Uterus (tissue), 4 donors: Measurements from ENCODE around the gene HARBI1. TPM values are rescaled to one million over a fixed set of nuclear protein-coding genes. Genes with fewer than 3 reads are reported as not detected.

Experiments
- DNase-seq, 2 donors: peaks; one replicate each; pipeline ENCODE4 v3.0.0-alpha.2; 2019 to 2020
- H3K27ac ChIP-seq, 2 donors: fragments of 200-600 bp; sonication (generic); 1 replicate in 1 of 2; 2 replicates in 1 of 2; pipeline ENCODE4 v1.5.1; 2016 to 2018
- H3K27me3 ChIP-seq, 2 donors: fragments of 200-600 bp; sonication (generic); one replicate each; pipeline ENCODE4 v1.5.1; 2018 to 2019; ENCODE audit warnings: control low read depth in 1 of 2
- H3K36me3 ChIP-seq, 2 donors: fragments of 200-600 bp; sonication (generic); one replicate each; pipeline ENCODE4 v1.5.1; 2019; ENCODE audit warnings: control low read depth in 1 of 2
- H3K4me1 ChIP-seq, 2 donors: fragments of 200-600 bp; sonication (generic); one replicate each; pipeline ENCODE4 v1.5.1; 2018 to 2019; ENCODE audit warnings: control low read depth in 1 of 2
- H3K4me3 ChIP-seq, 2 donors: fragments of 200-600 bp; sonication (generic); 1 replicate in 1 of 2; 2 replicates in 1 of 2; pipeline ENCODE4 v1.5.1; 2018 to 2019; ENCODE audit warnings: mild to moderate bottlenecking in 1 of 2
- H3K9me3 ChIP-seq, 2 donors: fragments of 200-600 bp; sonication (generic); one replicate each; pipeline ENCODE4 v1.5.1; 2019; ENCODE audit warnings: control low read depth in 1 of 2
- POLR2A ChIP-seq, 2 donors: fragments of 450-650 bp; IDR thresholded peaks; one replicate each; pipeline ENCODE4 v1.6.1; 2016; ENCODE audit warnings: antibody characterized with exemption in 2 of 2, mild to moderate bottlenecking in 1 of 2, moderate library complexity in 1 of 2
- intact Hi-C: fragments of 100-400 bp; cut with DNase I; formaldehyde crosslinking; loops from one replicate; pipeline ENCODE4 v1.15.1; 2023; ENCODE audit warnings: low total_unique reads
- total RNA-seq, 4 donors: library from RNA; depleted of rRNA in 3 of 4; stranded (reverse); fragments of >200 nt in 3 of 4; gene quantifications; one replicate each; pipeline versions ENCODE4 v1.1.0 to v1.2.4, GENCODE V29; 2014 to 2023
- TF ChIP-seq, protein P1 (sequence below), 4 experiments: fragments of 200-600 bp in 2 of 4; fragments of 450-650 bp in 2 of 4; sonication (generic) in 2 of 4; IDR thresholded peaks; one replicate each; pipeline ENCODE4 v1.5.1; 2016 to 2019; ENCODE audit warnings: antibody characterized with exemption in 4 of 4, mild to moderate bottlenecking in 2 of 4, moderate library complexity in 1 of 4
- donor health status: DM: yes; HTN: yes; CAD: no.

HARBI1 gene
- total RNA-seq, 4 donors from 2014 or later = 0.77 to 5.0 (median 2.8) TPM

DNA sequence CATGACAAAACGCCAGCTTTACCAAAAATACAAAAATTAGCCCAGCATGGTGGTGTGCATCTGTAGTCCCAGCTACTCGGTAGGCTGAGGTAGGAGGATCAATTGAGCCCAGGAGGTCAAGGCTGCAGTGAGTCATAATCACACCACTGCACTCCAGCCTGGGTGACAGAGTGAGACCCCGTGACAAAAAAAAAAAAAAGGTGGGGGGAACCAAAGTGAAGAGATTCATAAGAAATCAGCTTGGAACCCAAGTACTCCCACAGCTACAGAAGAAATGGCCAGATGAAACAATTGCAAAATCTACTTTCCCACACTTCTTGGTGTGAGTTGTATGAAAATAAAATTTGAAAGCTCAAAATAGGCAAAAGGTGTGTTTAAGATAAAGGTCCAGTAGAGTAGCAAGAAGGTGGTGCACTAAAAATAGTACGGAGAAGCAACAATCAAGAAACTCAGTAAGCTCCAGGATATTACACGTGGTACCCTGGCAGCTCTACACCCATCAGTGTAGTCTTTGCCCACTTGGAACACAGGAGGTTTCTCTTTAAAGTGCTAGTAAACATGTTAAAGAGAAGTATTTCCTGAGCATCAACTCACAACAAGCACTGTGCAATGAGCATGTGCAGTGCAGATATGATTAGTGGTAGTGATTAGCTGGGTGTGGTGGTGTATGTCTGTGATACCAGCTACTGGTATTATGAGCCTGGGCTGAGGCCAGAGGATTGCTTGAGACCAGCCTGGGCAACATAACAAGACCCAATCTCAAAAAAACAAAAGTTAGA, 5.3 kb downstream of the HARBI1 start:
- no peaks in the 10 kb centered on the region for H3K36me3 ChIP-seq
- DNase-seq = no peak
- no peak for TF ChIP-seq POLR2A (IDR thresholded peaks at IDR 0.05)
- TF ChIP-seq, protein P1, sequence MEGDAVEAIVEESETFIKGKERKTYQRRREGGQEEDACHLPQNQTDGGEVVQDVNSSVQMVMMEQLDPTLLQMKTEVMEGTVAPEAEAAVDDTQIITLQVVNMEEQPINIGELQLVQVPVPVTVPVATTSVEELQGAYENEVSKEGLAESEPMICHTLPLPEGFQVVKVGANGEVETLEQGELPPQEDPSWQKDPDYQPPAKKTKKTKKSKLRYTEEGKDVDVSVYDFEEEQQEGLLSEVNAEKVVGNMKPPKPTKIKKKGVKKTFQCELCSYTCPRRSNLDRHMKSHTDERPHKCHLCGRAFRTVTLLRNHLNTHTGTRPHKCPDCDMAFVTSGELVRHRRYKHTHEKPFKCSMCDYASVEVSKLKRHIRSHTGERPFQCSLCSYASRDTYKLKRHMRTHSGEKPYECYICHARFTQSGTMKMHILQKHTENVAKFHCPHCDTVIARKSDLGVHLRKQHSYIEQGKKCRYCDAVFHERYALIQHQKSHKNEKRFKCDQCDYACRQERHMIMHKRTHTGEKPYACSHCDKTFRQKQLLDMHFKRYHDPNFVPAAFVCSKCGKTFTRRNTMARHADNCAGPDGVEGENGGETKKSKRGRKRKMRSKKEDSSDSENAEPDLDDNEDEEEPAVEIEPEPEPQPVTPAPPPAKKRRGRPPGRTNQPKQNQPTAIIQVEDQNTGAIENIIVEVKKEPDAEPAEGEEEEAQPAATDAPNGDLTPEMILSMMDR (IDR thresholded peaks at IDR 0.05) = no peak
- no peak overlapping the region for H3K4me3 ChIP-seq
- H3K9me3 ChIP-seq = no peaks in the 10 kb centered on the region
- intact Hi-C loops = no loop called here
- H3K27ac ChIP-seq = no peak overlapping the region
- H3K27me3 ChIP-seq = no peaks in the 10 kb centered on the region
- H3K4me1 ChIP-seq = no peaks in the 10 kb centered on the region

DNA sequence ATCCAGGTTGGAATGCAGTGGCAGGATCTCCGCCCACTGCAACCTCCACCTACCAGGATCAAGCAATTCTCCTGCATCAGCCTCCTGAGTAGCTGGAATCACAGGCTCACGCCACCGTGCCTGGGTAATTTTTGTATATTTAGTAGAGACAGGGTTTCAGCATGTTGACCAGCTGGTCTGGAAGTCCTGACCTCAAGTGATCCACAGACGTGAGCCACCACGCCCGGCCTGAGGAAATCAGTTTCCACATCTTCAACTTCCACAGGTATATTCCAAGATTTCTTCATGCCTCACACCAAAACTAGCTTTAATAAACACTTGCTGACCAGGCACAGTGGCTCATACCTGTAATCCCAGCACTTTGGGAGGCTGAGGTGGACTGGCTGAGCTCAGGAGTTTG, 7.6 kb downstream of the HARBI1 start:
- no peaks in the 10 kb centered on the region for H3K36me3 ChIP-seq
- H3K27ac ChIP-seq = no peak overlapping the region
- no peaks in the 10 kb centered on the region for H3K4me1 ChIP-seq
- no peak overlapping the region for H3K4me3 ChIP-seq
- TF ChIP-seq, protein P1 (IDR thresholded peaks at IDR 0.05) = no peak
- no peak for TF ChIP-seq POLR2A (IDR thresholded peaks at IDR 0.05)
- H3K9me3 ChIP-seq = no peaks in the 10 kb centered on the region
- no peak for DNase-seq
- intact Hi-C loops = no loop called here
- no peaks in the 10 kb centered on the region for H3K27me3 ChIP-seq

GRCh38 chr11:46607516-46607915, 9.5 kb downstream of the HARBI1 start:
- intact Hi-C loops = no loop called here
- H3K4me1 ChIP-seq = no peaks in the 10 kb centered on the region
- no peaks in the 10 kb centered on the region for H3K27me3 ChIP-seq
- no peaks in the 10 kb centered on the region for H3K36me3 ChIP-seq
- H3K4me3 ChIP-seq = no peak overlapping the region
- TF ChIP-seq, protein P1 (IDR thresholded peaks at IDR 0.05) = no peak
- no peak for TF ChIP-seq POLR2A (IDR thresholded peaks at IDR 0.05)
- H3K9me3 ChIP-seq = no peaks in the 10 kb centered on the region
- no peak overlapping the region for H3K27ac ChIP-seq
- DNase-seq = no peak

DNA sequence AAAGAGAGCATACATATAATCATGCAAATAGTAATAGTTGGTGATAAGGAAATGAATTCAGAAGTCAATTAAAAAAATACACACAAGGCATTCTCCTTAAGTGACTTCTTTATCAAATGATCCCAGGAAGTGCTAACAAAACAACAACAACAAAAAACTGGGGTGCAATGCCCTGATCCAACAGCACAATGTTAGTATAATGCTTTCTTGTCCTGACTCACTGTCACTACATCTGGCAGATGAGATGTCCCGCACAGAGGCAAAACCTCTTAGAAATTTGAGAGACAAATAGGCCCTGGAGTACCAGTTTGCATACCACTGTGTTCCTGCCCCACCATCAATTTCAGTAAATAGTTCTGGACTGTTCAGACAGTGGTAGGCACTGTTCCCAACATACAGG, 12.2 kb downstream of the HARBI1 start:
- Histone ChIP-seq H3K4me3 (no peak overlapping the region), H3K36me3 (no peaks in the 10 kb centered on the region), H3K9me3 (no peaks in the 10 kb centered on the region), H3K4me1 (peaks cover 0 to 4% of the 10 kb centered on the region in 2 donors), H3K27me3 (no peaks in the 10 kb centered on the region), H3K27ac (no peak overlapping the region)
- intact Hi-C loops = no loop called here
- no peak for DNase-seq
- no peak for TF ChIP-seq POLR2A (IDR thresholded peaks at IDR 0.05)
- TF ChIP-seq, protein P1 (IDR thresholded peaks at IDR 0.05) = no peak

DNA sequence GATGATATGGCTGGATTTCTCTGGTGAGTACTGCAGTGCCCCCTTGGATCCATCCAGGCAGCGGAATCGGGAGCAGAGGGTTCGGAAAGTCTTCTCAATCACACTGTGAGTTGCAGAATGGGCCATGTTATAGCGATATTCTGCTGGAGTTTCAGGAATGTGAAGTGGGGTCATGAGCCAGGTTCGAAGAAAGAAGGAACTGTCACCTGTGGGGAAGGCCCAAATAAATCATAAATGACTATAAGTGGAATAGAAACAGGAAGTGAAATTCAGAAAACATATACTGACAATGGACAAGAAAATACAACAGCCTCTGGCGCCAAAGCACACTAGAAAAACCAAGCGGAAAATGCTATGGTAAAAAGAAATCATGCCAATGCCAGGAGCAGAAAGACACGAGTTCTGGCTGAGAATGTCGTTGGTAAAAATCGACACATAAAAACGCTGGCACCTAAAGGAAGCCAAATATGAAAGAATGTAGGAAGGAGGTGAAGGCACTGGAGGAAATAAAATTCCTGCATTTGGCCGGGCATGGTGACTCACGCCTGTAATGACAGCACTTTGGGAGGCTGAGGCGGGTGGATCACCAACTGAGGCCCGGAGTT, 13.2 kb downstream of the HARBI1 start:
- no peak for TF ChIP-seq POLR2A (IDR thresholded peaks at IDR 0.05)
- TF ChIP-seq, protein P1 (IDR thresholded peaks at IDR 0.05) = no peak
- Histone ChIP-seq H3K9me3 (no peaks in the 10 kb centered on the region), H3K4me1 (peaks cover 0 to 4% of the 10 kb centered on the region in 2 donors), H3K4me3 (no peak overlapping the region), H3K27ac (no peak overlapping the region), H3K27me3 (no peaks in the 10 kb centered on the region), H3K36me3 (no peaks in the 10 kb centered on the region)
- intact Hi-C loops = no loop called here
- no peak for DNase-seq
